Neural cell (in vitro differentiated cells): ENCODE data around the gene TMSB4X. TPM values are rescaled to one million over a fixed set of nuclear protein-coding genes. Genes with fewer than 3 reads are reported as not detected.

Source experiments
- H2AFZ ChIP-seq: fragments of 200-600, 300-800 bp; sonication (generic), shearing (Covaris generic); 2 replicates; pipeline ENCODE4 v1.6.0; 2014; ENCODE audit warnings: low read depth, mild to moderate bottlenecking, antibody characterized with exemption, low read length, moderate library complexity
- H3F3A ChIP-seq: fragments of 200-600 bp; shearing (Covaris generic); 2 replicates; pipeline ENCODE4 v1.6.1; 2016; ENCODE audit warnings: mild to moderate bottlenecking, moderate library complexity, mixed read lengths, antibody characterized with exemption, low read length; ENCODE audit not compliant: insufficient read depth, poor library complexity, severe bottlenecking
- H3K27ac ChIP-seq: fragments of 200-600, 300-800 bp; sonication (generic), shearing (Covaris generic); 2 replicates; pipeline ENCODE4 v1.5.1; 2014; ENCODE audit warnings: mild to moderate bottlenecking, low read length, moderate library complexity
- H3K27me3 ChIP-seq: fragments of 300-800, 200-600 bp; sonication (generic), shearing (Covaris generic); 2 replicates; pipeline ENCODE4 v1.6.0; 2014; ENCODE audit warnings: mild to moderate bottlenecking, low read depth, low read length, moderate library complexity; ENCODE audit not compliant: insufficient read depth
- H3K36me3 ChIP-seq: fragments of 300-800, 200-600 bp; sonication (generic), shearing (Covaris generic); 2 replicates; pipeline ENCODE4 v1.5.1; 2014; ENCODE audit warnings: mild to moderate bottlenecking, antibody characterized with exemption, low read length, moderate library complexity; ENCODE audit not compliant: insufficient read depth
- H3K4me2 ChIP-seq: fragments of 300-800, 200-600 bp; sonication (generic), shearing (Covaris generic); 2 replicates; pipeline ENCODE4 v1.6.0; 2014; ENCODE audit warnings: mild to moderate bottlenecking, low read length
- H3K4me3 ChIP-seq: fragments of 300-800, 200-600 bp; sonication (generic), shearing (Covaris generic); 2 replicates; pipeline ENCODE4 v1.5.1; 2014; ENCODE audit warnings: mild to moderate bottlenecking, low read length, moderate library complexity
- H3K79me2 ChIP-seq: fragments of 200-600 bp; shearing (Covaris generic); replicated peaks from 2 replicates; pipeline ENCODE4 v1.6.0; 2014; ENCODE audit warnings: mild to moderate bottlenecking, low read length, moderate library complexity; ENCODE audit not compliant: insufficient read depth
- H3K9ac ChIP-seq: fragments of 300-800, 200-600 bp; sonication (generic), shearing (Covaris generic); 2 replicates; pipeline ENCODE4 v1.6.1; 2016; ENCODE audit warnings: mild to moderate bottlenecking, low read length, mixed read lengths
- H3K9me2 ChIP-seq: fragments of 200-600 bp; shearing (Covaris generic); 2 replicates; pipeline ENCODE4 v1.6.1; 2016; ENCODE audit warnings: mild to moderate bottlenecking, low read length, mixed read lengths; ENCODE audit not compliant: insufficient read depth
- H3K9me3 ChIP-seq: fragments of 200-600, 300-800 bp; sonication (generic), shearing (Covaris generic); 2 replicates; pipeline ENCODE4 v1.6.1; 2016; ENCODE audit warnings: mild to moderate bottlenecking, mixed run types, low read length, moderate library complexity, mixed read lengths
- H4K20me1 ChIP-seq: fragments of 200-600 bp; shearing (Covaris generic); 2 replicates; pipeline ENCODE4 v1.6.1; 2016; ENCODE audit warnings: mild to moderate bottlenecking, mixed run types; ENCODE audit not compliant: insufficient read depth
- EP300 ChIP-seq: fragments of 450-650 bp; conservative IDR thresholded peaks from 2 replicates; pipeline ENCODE4 v1.6.1; 2014; ENCODE audit warnings: antibody characterized with exemption, mild to moderate bottlenecking, moderate library complexity; ENCODE audit not compliant: poor library complexity, severe bottlenecking
- EZH2 ChIP-seq: fragments of 200-600, 300-800 bp; shearing (Covaris generic), sonication (generic); IDR thresholded peaks from 2 replicates; pipeline ENCODE4 v1.6.1; 2014; ENCODE audit warnings: antibody characterized with exemption, low read length, borderline replicate concordance, mild to moderate bottlenecking; ENCODE audit not compliant: insufficient read depth, poor library complexity, severe bottlenecking
- MXI1 ChIP-seq: fragments of 450-650 bp; conservative IDR thresholded peaks from 2 replicates; pipeline ENCODE4 v1.6.1; 2014; ENCODE audit warnings: antibody characterized with exemption, mild to moderate bottlenecking; ENCODE audit not compliant: poor library complexity, severe bottlenecking
- POLR2AphosphoS5 ChIP-seq: IDR thresholded peaks from 2 replicates; pipeline ENCODE4 v1.6.1; 2012
- RAD21 ChIP-seq: fragments of 450-650 bp; conservative IDR thresholded peaks from 2 replicates; pipeline ENCODE4 v1.6.1; 2014; ENCODE audit warnings: antibody characterized with exemption, mild to moderate bottlenecking, moderate library complexity
- SMC3 ChIP-seq: fragments of 450-650 bp; conservative IDR thresholded peaks from 2 replicates; pipeline ENCODE4 v1.6.1; 2014; ENCODE audit warnings: antibody characterized with exemption, mild to moderate bottlenecking, moderate library complexity; ENCODE audit not compliant: poor library complexity
- TAF1 ChIP-seq: IDR thresholded peaks from 2 replicates; pipeline ENCODE4 v1.6.1; 2012; ENCODE audit warnings: low read depth
- polyA plus RNA-seq: library from polyadenylated mRNA; depleted of rRNA; stranded (reverse); fragments of >200 nt; gene quantifications from 2 replicates; pipeline ENCODE4 v1.2.3, GENCODE V29; 2014
- TF ChIP-seq, protein P1 (sequence below): IDR thresholded peaks from 2 replicates; pipeline ENCODE4 v1.6.1; 2012; ENCODE audit warnings: borderline replicate concordance
- TF ChIP-seq, protein P2 (sequence below): fragments of 450-650 bp; IDR thresholded peaks from 2 replicates; pipeline ENCODE4 v1.5.1; 2014; ENCODE audit warnings: antibody characterized with exemption, mild to moderate bottlenecking, moderate library complexity; ENCODE audit not compliant: poor library complexity, severe bottlenecking

The TMSB4X gene
- polyA plus RNA-seq, 1 donor from 2014 or later = 11,381 TPM

- H3F3A ChIP-seq = no peaks in the 10 kb centered on the region
- no peak overlapping the region for H3K27ac ChIP-seq
- H3K9me2 ChIP-seq = no peaks in the 10 kb centered on the region
- H3K4me3 ChIP-seq = no peak overlapping the region
- H3K9me3 ChIP-seq = no peaks in the 10 kb centered on the region
- TF ChIP-seq SMC3 = no peak
- no peak for TF ChIP-seq MXI1
- no peak for TF ChIP-seq RAD21
- no peak for TF ChIP-seq POLR2AphosphoS5
- no peak for TF ChIP-seq EP300
- TF ChIP-seq, protein P1, sequence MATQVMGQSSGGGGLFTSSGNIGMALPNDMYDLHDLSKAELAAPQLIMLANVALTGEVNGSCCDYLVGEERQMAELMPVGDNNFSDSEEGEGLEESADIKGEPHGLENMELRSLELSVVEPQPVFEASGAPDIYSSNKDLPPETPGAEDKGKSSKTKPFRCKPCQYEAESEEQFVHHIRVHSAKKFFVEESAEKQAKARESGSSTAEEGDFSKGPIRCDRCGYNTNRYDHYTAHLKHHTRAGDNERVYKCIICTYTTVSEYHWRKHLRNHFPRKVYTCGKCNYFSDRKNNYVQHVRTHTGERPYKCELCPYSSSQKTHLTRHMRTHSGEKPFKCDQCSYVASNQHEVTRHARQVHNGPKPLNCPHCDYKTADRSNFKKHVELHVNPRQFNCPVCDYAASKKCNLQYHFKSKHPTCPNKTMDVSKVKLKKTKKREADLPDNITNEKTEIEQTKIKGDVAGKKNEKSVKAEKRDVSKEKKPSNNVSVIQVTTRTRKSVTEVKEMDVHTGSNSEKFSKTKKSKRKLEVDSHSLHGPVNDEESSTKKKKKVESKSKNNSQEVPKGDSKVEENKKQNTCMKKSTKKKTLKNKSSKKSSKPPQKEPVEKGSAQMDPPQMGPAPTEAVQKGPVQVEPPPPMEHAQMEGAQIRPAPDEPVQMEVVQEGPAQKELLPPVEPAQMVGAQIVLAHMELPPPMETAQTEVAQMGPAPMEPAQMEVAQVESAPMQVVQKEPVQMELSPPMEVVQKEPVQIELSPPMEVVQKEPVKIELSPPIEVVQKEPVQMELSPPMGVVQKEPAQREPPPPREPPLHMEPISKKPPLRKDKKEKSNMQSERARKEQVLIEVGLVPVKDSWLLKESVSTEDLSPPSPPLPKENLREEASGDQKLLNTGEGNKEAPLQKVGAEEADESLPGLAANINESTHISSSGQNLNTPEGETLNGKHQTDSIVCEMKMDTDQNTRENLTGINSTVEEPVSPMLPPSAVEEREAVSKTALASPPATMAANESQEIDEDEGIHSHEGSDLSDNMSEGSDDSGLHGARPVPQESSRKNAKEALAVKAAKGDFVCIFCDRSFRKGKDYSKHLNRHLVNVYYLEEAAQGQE = no peak
- TF ChIP-seq, protein P2, sequence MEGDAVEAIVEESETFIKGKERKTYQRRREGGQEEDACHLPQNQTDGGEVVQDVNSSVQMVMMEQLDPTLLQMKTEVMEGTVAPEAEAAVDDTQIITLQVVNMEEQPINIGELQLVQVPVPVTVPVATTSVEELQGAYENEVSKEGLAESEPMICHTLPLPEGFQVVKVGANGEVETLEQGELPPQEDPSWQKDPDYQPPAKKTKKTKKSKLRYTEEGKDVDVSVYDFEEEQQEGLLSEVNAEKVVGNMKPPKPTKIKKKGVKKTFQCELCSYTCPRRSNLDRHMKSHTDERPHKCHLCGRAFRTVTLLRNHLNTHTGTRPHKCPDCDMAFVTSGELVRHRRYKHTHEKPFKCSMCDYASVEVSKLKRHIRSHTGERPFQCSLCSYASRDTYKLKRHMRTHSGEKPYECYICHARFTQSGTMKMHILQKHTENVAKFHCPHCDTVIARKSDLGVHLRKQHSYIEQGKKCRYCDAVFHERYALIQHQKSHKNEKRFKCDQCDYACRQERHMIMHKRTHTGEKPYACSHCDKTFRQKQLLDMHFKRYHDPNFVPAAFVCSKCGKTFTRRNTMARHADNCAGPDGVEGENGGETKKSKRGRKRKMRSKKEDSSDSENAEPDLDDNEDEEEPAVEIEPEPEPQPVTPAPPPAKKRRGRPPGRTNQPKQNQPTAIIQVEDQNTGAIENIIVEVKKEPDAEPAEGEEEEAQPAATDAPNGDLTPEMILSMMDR = no peak
- no peak for TF ChIP-seq TAF1
- no peak overlapping the region for H2AFZ ChIP-seq
- H3K9ac ChIP-seq = no peak overlapping the region
- no peaks in the 10 kb centered on the region for H4K20me1 ChIP-seq
- H3K27me3 ChIP-seq = no peaks in the 10 kb centered on the region
- no peak overlapping the region for H3K4me2 ChIP-seq
- H3K79me2 ChIP-seq = no peaks in the 10 kb centered on the region
- H3K36me3 ChIP-seq = no peaks in the 10 kb centered on the region
Measured at GRCh38 chrX:12965131-12965940, 9.6 kb upstream of the TMSB4X start.

DNA sequence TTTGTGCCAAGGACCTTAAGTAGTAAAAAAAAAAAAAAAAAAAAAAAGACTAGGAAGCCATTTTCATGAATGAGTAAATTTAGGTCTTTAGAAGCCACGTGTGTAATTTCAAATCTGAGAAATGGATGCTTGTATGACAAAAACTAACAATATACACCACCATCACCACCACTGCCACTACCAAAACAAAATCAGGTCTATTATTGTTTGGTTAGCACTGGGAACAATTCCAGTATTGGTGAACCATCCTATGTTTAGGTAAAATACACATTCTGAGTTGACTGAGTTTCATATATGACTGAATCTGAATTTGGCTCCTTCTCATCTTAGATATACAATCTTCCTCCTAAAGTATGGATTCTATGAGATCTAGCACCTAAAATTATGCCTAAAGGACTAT lies 8.8 kb upstream of the TMSB4X start:
- Histone ChIP-seq H3K9me3 (no peaks in the 10 kb centered on the region), H3F3A (no peaks in the 10 kb centered on the region), H3K27ac (no peak overlapping the region), H3K36me3 (no peaks in the 10 kb centered on the region), H3K9ac (no peak overlapping the region), H3K79me2 (no peaks in the 10 kb centered on the region), H3K4me2 (no peak overlapping the region), H4K20me1 (no peaks in the 10 kb centered on the region), H3K4me3 (no peak overlapping the region), H3K27me3 (no peaks in the 10 kb centered on the region), H2AFZ (no peak overlapping the region), H3K9me2 (no peaks in the 10 kb centered on the region)
- TF ChIP-seq TAF1 (no peak), SMC3 (no peak), MXI1 (no peak), POLR2AphosphoS5 (no peak), EZH2 (no peak), EP300 (no peak), RAD21 (no peak)
- TF ChIP-seq, protein P1 = no peak
- TF ChIP-seq, protein P2 = no peak
